ENCODE results near the gene ANKRD65.
"Not testable (repeated sequence)": the region's sequence is repeated elsewhere in the genome, so short reads cannot be mapped to it uniquely, and the experiment has no call there.

The ANKRD65 gene

GRCh38 chr1:1421147-1421906, at the start of gene ANKRD65:
TSS of gene ANKRD65 (minus strand) at chr1:1421276. CDS start at chr1:1421005, 271 bp downstream.
- no peak for DNase-seq (ENCODE audit: low read depth in 4 of 4, low spot score in 1 of 4)

- not testable (repeated sequence) for DNase-seq (ENCODE audit: low read depth in 4 of 4, low spot score in 1 of 4)
Measured at GRCh38 chr1:1468196-1468985, 47.3 kb upstream of the ANKRD65 start.

- DNase-seq (ENCODE audit: low read depth in 4 of 4, low spot score in 1 of 4) = no peak
Measured at GRCh38 chr1:1463312-1463711, 42.2 kb upstream of the ANKRD65 start.

- no peak for DNase-seq (ENCODE audit: low read depth in 4 of 4, low spot score in 1 of 4)
Measured at GRCh38 chr1:1462318-1462966, 41.4 kb upstream of the ANKRD65 start.

- no peak for DNase-seq (ENCODE audit: low read depth in 4 of 4, low spot score in 1 of 4)
Measured at GRCh38 chr1:1461721-1462317, 40.7 kb upstream of the ANKRD65 start.

- no peak for DNase-seq (ENCODE audit: low read depth in 4 of 4, low spot score in 1 of 4)
Measured at GRCh38 chr1:1460540-1461130, 39.6 kb upstream of the ANKRD65 start.

- DNase-seq (ENCODE audit: low read depth in 4 of 4, low spot score in 1 of 4) = not testable (repeated sequence)
Measured at GRCh38 chr1:1459711-1460110, 38.6 kb upstream of the ANKRD65 start.

GRCh38 chr1:1459156-1459555, 38.1 kb upstream of the ANKRD65 start:
- not testable (repeated sequence) for DNase-seq (ENCODE audit: low read depth in 4 of 4, low spot score in 1 of 4)

- DNase-seq (ENCODE audit: low read depth in 4 of 4, low spot score in 1 of 4) = not testable (repeated sequence)
Measured at GRCh38 chr1:1456683-1457255, 35.7 kb upstream of the ANKRD65 start.

GRCh38 chr1:1455934-1456333, 34.9 kb upstream of the ANKRD65 start:
- not testable (repeated sequence) for DNase-seq (ENCODE audit: low read depth in 4 of 4, low spot score in 1 of 4)

- no peak for DNase-seq (ENCODE audit: low read depth in 4 of 4, low spot score in 1 of 4)
Measured at GRCh38 chr1:1455366-1455884, 34.3 kb upstream of the ANKRD65 start.

- DNase-seq (ENCODE audit: low read depth in 4 of 4, low spot score in 1 of 4) = not testable (repeated sequence)
Measured at GRCh38 chr1:1454286-1455056, 33.4 kb upstream of the ANKRD65 start.

GRCh38 chr1:1452882-1453281, 31.8 kb upstream of the ANKRD65 start:
- no peak for DNase-seq (ENCODE audit: low read depth in 4 of 4, low spot score in 1 of 4)

GRCh38 chr1:1452365-1452739, 31.3 kb upstream of the ANKRD65 start:
- DNase-seq (ENCODE audit: low read depth in 4 of 4, low spot score in 1 of 4) = not testable (repeated sequence)

- no peak for DNase-seq (ENCODE audit: low read depth in 4 of 4, low spot score in 1 of 4)
Measured at GRCh38 chr1:1451696-1452364, 30.8 kb upstream of the ANKRD65 start.

GRCh38 chr1:1450616-1451015, 29.5 kb upstream of the ANKRD65 start:
- DNase-seq (ENCODE audit: low read depth in 4 of 4, low spot score in 1 of 4) = not testable (repeated sequence)

GRCh38 chr1:1449099-1449739, 28.1 kb upstream of the ANKRD65 start, which contains the start of gene ATAD3C:
TSS of gene ATAD3C (plus strand) at chr1:1449689. CDS start at chr1:1450684, 995 bp downstream.
- no peak for DNase-seq (ENCODE audit: low read depth in 4 of 4, low spot score in 1 of 4)

GRCh38 chr1:1446631-1447030, 25.6 kb upstream of the ANKRD65 start:
- DNase-seq (ENCODE audit: low read depth in 4 of 4, low spot score in 1 of 4) = not testable (repeated sequence)

All from stimulated activated CD4-positive, alpha-beta T cell treated with anti-CD3 and anti-CD28 coated beads, Interleukin-1b, Interleukin-23, amount 100 ng/mL, for 24 hours (primary cell).